ENCODE measurements around the gene GALNTL6. TPM values are rescaled to one million over a fixed set of nuclear protein-coding genes. Genes with fewer than 3 reads are reported as not detected.

GALNTL6 gene
- total and polyA plus RNA-seq, 3 experiments from 2014 or later, result not detected

DNA sequence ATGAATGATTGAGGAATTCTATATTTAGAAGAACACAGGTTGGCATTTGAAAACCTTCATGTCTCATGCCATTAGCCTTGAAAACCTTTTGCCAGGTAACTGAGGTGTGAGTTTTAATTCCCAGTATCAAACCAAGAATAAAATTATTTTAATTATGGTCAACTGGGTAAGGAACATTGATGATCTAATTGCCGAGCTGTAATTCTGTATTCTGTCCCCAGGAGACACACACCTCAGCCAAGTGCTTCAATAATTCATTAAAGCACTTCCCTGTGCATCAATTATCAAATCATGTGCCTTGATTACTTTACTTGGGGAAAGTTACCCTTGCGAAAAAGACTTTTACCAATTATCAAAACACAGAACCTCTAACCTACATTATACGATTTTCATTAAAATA lies 1023.5 kb downstream of the GALNTL6 start:
- POLR2A ChIA-PET, result no interaction called here
- H3K27ac ChIP-seq (ENCODE audit: low read depth, low read length), result no peak overlapping the region
- no peaks in the 10 kb centered on the region for H3K9me3 ChIP-seq (ENCODE audit: low read length)
- Mint-ChIP-seq H3K27me3 (peaks cover 0 to 3% of the 10 kb centered on the region in 2 donors), H3K4me3 (no peak overlapping the region), H3K27ac (no peak overlapping the region), H3K36me3 (no peaks in the 10 kb centered on the region), H3K4me1 (no peaks in the 10 kb centered on the region), H3K9me3 (no peaks in the 10 kb centered on the region)
- no peak for DNase-seq
- no peak overlapping the region for H3K4me3 ChIP-seq (ENCODE audit: low read length)
- no peaks in the 10 kb centered on the region for H3K36me3 ChIP-seq (ENCODE audit: insufficient read depth, low read length)
- H3K27me3 ChIP-seq (ENCODE audit: insufficient read depth, low read length, poor library complexity, severe bottlenecking), result no peaks in the 10 kb centered on the region
- CTCF ChIA-PET, result no interaction called here
- H3K4me1 ChIP-seq (ENCODE audit: insufficient read depth, low read length), result no peaks in the 10 kb centered on the region

- Mint-ChIP-seq H3K9me3 (no peaks in the 10 kb centered on the region), H3K4me1 (no peaks in the 10 kb centered on the region), H3K27ac (no peak overlapping the region), H3K27me3 (peaks cover 0 to 3% of the 10 kb centered on the region in 2 donors), H3K4me3 (no peak overlapping the region), H3K36me3 (no peaks in the 10 kb centered on the region)
- DNase-seq, result no peak
- no peaks in the 10 kb centered on the region for H3K9me3 ChIP-seq (ENCODE audit: low read length)
- ChIA-PET CTCF (no interaction called here), POLR2A (no interaction called here)
- H3K27ac ChIP-seq (ENCODE audit: low read depth, low read length), result no peak overlapping the region
- no peaks in the 10 kb centered on the region for H3K27me3 ChIP-seq (ENCODE audit: insufficient read depth, low read length, poor library complexity, severe bottlenecking)
- H3K36me3 ChIP-seq (ENCODE audit: insufficient read depth, low read length), result no peaks in the 10 kb centered on the region
- H3K4me3 ChIP-seq (ENCODE audit: low read length), result no peak overlapping the region
- H3K4me1 ChIP-seq (ENCODE audit: insufficient read depth, low read length), result no peaks in the 10 kb centered on the region
These were observed 1024.9 kb downstream of the GALNTL6 start for GRCh38 chr4:172838111-172838510.

- CTCF ChIA-PET, result no interaction called here
- Mint-ChIP-seq H3K27me3 (peaks cover 0 to 3% of the 10 kb centered on the region in 2 donors), H3K4me3 (no peak overlapping the region), H3K9me3 (no peaks in the 10 kb centered on the region), H3K27ac (no peak overlapping the region), H3K4me1 (no peaks in the 10 kb centered on the region), H3K36me3 (no peaks in the 10 kb centered on the region)
- H3K27ac ChIP-seq (ENCODE audit: low read depth, low read length), result no peak overlapping the region
- H3K4me3 ChIP-seq (ENCODE audit: low read length), result no peak overlapping the region
- H3K27me3 ChIP-seq (ENCODE audit: insufficient read depth, low read length, poor library complexity, severe bottlenecking), result no peaks in the 10 kb centered on the region
- DNase-seq, result no peak
- POLR2A ChIA-PET, result no interaction called here
- no peaks in the 10 kb centered on the region for H3K9me3 ChIP-seq (ENCODE audit: low read length)
- no peaks in the 10 kb centered on the region for H3K4me1 ChIP-seq (ENCODE audit: insufficient read depth, low read length)
- H3K36me3 ChIP-seq (ENCODE audit: insufficient read depth, low read length), result no peaks in the 10 kb centered on the region
These were observed 1025.7 kb downstream of the GALNTL6 start for GRCh38 chr4:172838943-172839342.

- no peak for DNase-seq
- Histone ChIP-seq H3K36me3 (ENCODE audit: insufficient read depth, low read length) (no peaks in the 10 kb centered on the region), H3K27me3 (ENCODE audit: insufficient read depth, low read length, poor library complexity, severe bottlenecking) (no peaks in the 10 kb centered on the region), H3K9me3 (ENCODE audit: low read length) (no peaks in the 10 kb centered on the region), H3K27ac (ENCODE audit: low read depth, low read length) (no peak overlapping the region), H3K4me1 (ENCODE audit: insufficient read depth, low read length) (no peaks in the 10 kb centered on the region), H3K4me3 (ENCODE audit: low read length) (no peak overlapping the region)
- Mint-ChIP-seq H3K27me3 (peaks cover 0 to 3% of the 10 kb centered on the region in 2 donors), H3K4me3 (no peak overlapping the region), H3K4me1 (no peaks in the 10 kb centered on the region), H3K36me3 (no peaks in the 10 kb centered on the region), H3K27ac (no peak overlapping the region), H3K9me3 (no peaks in the 10 kb centered on the region)
- POLR2A ChIA-PET, result no interaction called here
- CTCF ChIA-PET, result no interaction called here
These were observed 1029.6 kb downstream of the GALNTL6 start for GRCh38 chr4:172842779-172843178.

- ChIA-PET POLR2A (no interaction called here), CTCF (no interaction called here)
- H3K9me3 Mint-ChIP-seq, result no peaks in the 10 kb centered on the region
- H3K36me3 Mint-ChIP-seq, result no peaks in the 10 kb centered on the region
- H3K27me3 Mint-ChIP-seq, result peaks cover 0 to 3% of the 10 kb centered on the region in 2 donors
- no peak for DNase-seq
- no peak overlapping the region for H3K27ac ChIP-seq (ENCODE audit: low read depth, low read length)
- H3K4me1 Mint-ChIP-seq, result no peaks in the 10 kb centered on the region
- no peaks in the 10 kb centered on the region for H3K4me1 ChIP-seq (ENCODE audit: insufficient read depth, low read length)
- H3K9me3 ChIP-seq (ENCODE audit: low read length), result no peaks in the 10 kb centered on the region
- no peak overlapping the region for H3K27ac Mint-ChIP-seq
- H3K36me3 ChIP-seq (ENCODE audit: insufficient read depth, low read length), result no peaks in the 10 kb centered on the region
- no peak overlapping the region for H3K4me3 ChIP-seq (ENCODE audit: low read length)
- no peaks in the 10 kb centered on the region for H3K27me3 ChIP-seq (ENCODE audit: insufficient read depth, low read length, poor library complexity, severe bottlenecking)
- no peak overlapping the region for H3K4me3 Mint-ChIP-seq
These were observed 1030.0 kb downstream of the GALNTL6 start for GRCh38 chr4:172843192-172843591.

GRCh38 chr4:172844556-172844955 lies 1031.4 kb downstream of the GALNTL6 start:
- no peak for DNase-seq
- Histone ChIP-seq H3K36me3 (ENCODE audit: insufficient read depth, low read length) (no peaks in the 10 kb centered on the region), H3K27me3 (ENCODE audit: insufficient read depth, low read length, poor library complexity, severe bottlenecking) (no peaks in the 10 kb centered on the region), H3K27ac (ENCODE audit: low read depth, low read length) (no peak overlapping the region), H3K4me3 (ENCODE audit: low read length) (no peak overlapping the region), H3K4me1 (ENCODE audit: insufficient read depth, low read length) (no peaks in the 10 kb centered on the region), H3K9me3 (ENCODE audit: low read length) (no peaks in the 10 kb centered on the region)
- Mint-ChIP-seq H3K4me1 (no peaks in the 10 kb centered on the region), H3K4me3 (no peak overlapping the region), H3K27ac (no peak overlapping the region), H3K36me3 (no peaks in the 10 kb centered on the region), H3K27me3 (peaks cover 0 to 3% of the 10 kb centered on the region in 2 donors), H3K9me3 (no peaks in the 10 kb centered on the region)
- POLR2A ChIA-PET, result no interaction called here
- CTCF ChIA-PET, result no interaction called here

- DNase-seq, result no peak
These were observed 1032.1 kb downstream of the GALNTL6 start for GRCh38 chr4:172845281-172845680.

DNA sequence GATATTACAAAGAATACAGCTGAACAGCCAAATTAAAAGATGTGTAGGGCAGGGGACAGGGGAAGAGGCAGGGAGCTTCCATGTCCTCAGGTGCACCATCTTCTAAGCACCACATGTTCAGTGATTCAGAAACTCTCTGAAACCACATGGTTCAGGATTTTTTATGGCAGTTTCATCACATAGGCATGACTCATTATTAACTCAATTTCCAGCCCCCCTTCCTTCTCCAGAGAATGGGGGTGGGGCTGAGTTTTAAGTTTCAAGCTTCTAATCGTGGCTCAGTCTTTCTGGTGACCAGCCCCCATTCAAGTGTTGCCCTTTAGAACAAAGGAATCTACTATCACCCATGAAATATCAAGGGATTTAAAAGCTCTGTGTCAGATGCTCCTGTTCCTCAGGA lies 1037.6 kb downstream of the GALNTL6 start:
- H3K4me1 Mint-ChIP-seq, result no peaks in the 10 kb centered on the region
- Histone ChIP-seq H3K27ac (ENCODE audit: low read depth, low read length) (no peak overlapping the region), H3K27me3 (ENCODE audit: insufficient read depth, low read length, poor library complexity, severe bottlenecking) (no peaks in the 10 kb centered on the region), H3K36me3 (ENCODE audit: insufficient read depth, low read length) (no peaks in the 10 kb centered on the region), H3K4me1 (ENCODE audit: insufficient read depth, low read length) (no peaks in the 10 kb centered on the region), H3K9me3 (ENCODE audit: low read length) (no peaks in the 10 kb centered on the region), H3K4me3 (ENCODE audit: low read length) (no peak overlapping the region)
- no peaks in the 10 kb centered on the region for H3K36me3 Mint-ChIP-seq
- no peak for DNase-seq
- no peak overlapping the region for H3K4me3 Mint-ChIP-seq
- ChIA-PET CTCF (no interaction called here), POLR2A (no interaction called here)
- no peaks in the 10 kb centered on the region for H3K27me3 Mint-ChIP-seq
- peaks cover 0 to 4% (median 0%) of the 10 kb centered on the region in 5 donors for H3K9me3 Mint-ChIP-seq
- no peak overlapping the region for H3K27ac Mint-ChIP-seq

More at GRCh38 chr4:172845281-172845680, 1032.1 kb downstream of the GALNTL6 start:
- no peaks in the 10 kb centered on the region for H3K4me1 Mint-ChIP-seq
- no peaks in the 10 kb centered on the region for H3K9me3 ChIP-seq (ENCODE audit: low read length)
- no peaks in the 10 kb centered on the region for H3K27me3 ChIP-seq (ENCODE audit: insufficient read depth, low read length, poor library complexity, severe bottlenecking)
- CTCF ChIA-PET, result no interaction called here
- no peaks in the 10 kb centered on the region for H3K36me3 Mint-ChIP-seq
- H3K4me1 ChIP-seq (ENCODE audit: insufficient read depth, low read length), result no peaks in the 10 kb centered on the region
- H3K4me3 ChIP-seq (ENCODE audit: low read length), result no peak overlapping the region
- H3K27me3 Mint-ChIP-seq, result peaks cover 0 to under 1% of the 10 kb centered on the region in 2 donors
- no peaks in the 10 kb centered on the region for H3K36me3 ChIP-seq (ENCODE audit: insufficient read depth, low read length)
- H3K9me3 Mint-ChIP-seq, result peaks cover 0 to 4% (median 0%) of the 10 kb centered on the region in 5 donors
- POLR2A ChIA-PET, result no interaction called here
- no peak overlapping the region for H3K4me3 Mint-ChIP-seq
- H3K27ac Mint-ChIP-seq, result no peak overlapping the region
- H3K27ac ChIP-seq (ENCODE audit: low read depth, low read length), result no peak overlapping the region

DNA sequence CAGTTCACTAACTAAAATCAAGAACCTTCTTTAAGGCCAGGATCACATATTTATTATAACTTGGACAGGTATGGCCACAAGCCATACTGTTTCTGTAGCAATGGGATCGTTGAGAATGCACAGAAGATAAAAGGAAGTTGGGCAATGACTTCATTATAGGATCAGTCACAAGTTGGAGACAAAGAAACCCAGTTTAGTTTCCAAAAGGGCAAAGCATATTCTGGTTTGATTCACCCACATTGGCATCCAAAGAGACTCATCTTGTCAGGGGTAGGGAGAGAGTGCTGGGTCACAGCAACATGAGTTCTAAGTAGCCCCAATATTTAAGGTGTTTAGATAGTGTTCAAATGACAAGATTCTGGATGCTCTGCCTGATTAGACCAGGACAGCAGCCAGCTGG lies 1038.3 kb downstream of the GALNTL6 start:
- no peak for DNase-seq
- Mint-ChIP-seq H3K4me3 (no peak overlapping the region), H3K27ac (no peak overlapping the region), H3K9me3 (peaks cover 0 to 4% (median 0%) of the 10 kb centered on the region in 5 donors), H3K36me3 (no peaks in the 10 kb centered on the region), H3K27me3 (no peaks in the 10 kb centered on the region), H3K4me1 (no peaks in the 10 kb centered on the region)
- H3K27me3 ChIP-seq (ENCODE audit: insufficient read depth, low read length, poor library complexity, severe bottlenecking), result no peaks in the 10 kb centered on the region
- ChIA-PET CTCF (no interaction called here), POLR2A (no interaction called here)
- H3K27ac ChIP-seq (ENCODE audit: low read depth, low read length), result no peak overlapping the region
- no peaks in the 10 kb centered on the region for H3K9me3 ChIP-seq (ENCODE audit: low read length)
- H3K36me3 ChIP-seq (ENCODE audit: insufficient read depth, low read length), result no peaks in the 10 kb centered on the region
- H3K4me1 ChIP-seq (ENCODE audit: insufficient read depth, low read length), result no peaks in the 10 kb centered on the region
- no peak overlapping the region for H3K4me3 ChIP-seq (ENCODE audit: low read length)

Data from CD8-positive, alpha-beta memory T cell (primary cell).